ENCODE measurements around the gene GNB1L. TPM values are rescaled to one million over a fixed set of nuclear protein-coding genes. Genes with fewer than 3 reads are reported as not detected.

Gene GNB1L
- total RNA-seq, 1 donor, result 5.2 TPM

DNA sequence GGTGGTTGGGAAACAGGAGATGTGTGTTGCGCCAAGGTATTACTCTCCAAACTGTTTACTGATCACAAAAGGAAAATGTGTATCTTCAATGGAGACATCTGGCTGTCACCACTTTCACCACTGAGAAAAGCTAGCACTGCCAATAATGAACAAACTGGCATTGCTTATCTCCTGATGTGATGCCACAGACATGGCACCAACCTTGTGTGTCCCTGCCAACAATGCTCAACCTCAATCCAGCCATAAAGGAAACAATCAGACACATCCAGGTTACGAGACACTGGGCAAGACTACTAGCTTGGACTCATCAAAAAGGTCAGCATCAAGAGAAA, 28.1 kb downstream of the GNB1L start:
- no peak for DNase-seq (ENCODE audit: low read depth)
- no peak overlapping the region for H3K4me3 ChIP-seq (ENCODE audit: low read depth, low read length)
- TF ChIP-seq CTCF (IDR thresholded peaks at IDR 0.05; ENCODE audit: insufficient read depth, low read depth, low read length), result no peak

- TF ChIP-seq CTCF (IDR thresholded peaks at IDR 0.05; ENCODE audit: insufficient read depth, low read depth, low read length), result no peak
- DNase-seq (ENCODE audit: low read depth), result no peak
- no peak overlapping the region for H3K4me3 ChIP-seq (ENCODE audit: low read depth, low read length)
These were observed 28.6 kb downstream of the GNB1L start for GRCh38 chr22:19825904-19826618.

DNA sequence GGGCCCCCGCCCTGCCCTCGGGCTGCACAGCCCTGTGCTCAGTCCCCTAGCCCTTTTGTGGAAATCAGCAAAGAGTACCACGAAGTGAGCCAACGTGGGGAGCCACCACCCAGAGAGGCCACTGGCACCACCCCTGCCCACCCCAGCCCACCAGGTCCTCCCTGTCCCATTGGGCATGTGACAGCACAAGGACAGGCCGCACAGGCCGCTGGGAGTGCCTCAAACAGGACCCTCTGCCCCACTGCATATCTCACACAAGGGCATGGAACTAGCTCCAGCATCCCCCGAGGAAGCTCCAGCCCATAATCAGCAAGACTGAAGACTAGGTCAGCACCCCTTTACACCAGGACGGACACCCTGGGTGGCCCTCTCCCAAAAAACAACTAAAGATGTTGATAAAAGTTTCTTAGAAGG, 29.7 kb downstream of the GNB1L start:
- H3K4me3 ChIP-seq (ENCODE audit: low read depth, low read length), result no peak overlapping the region
- TF ChIP-seq CTCF (IDR thresholded peaks at IDR 0.05; ENCODE audit: insufficient read depth, low read depth, low read length), result no peak
- DNase-seq (ENCODE audit: low read depth), result no peak

DNA sequence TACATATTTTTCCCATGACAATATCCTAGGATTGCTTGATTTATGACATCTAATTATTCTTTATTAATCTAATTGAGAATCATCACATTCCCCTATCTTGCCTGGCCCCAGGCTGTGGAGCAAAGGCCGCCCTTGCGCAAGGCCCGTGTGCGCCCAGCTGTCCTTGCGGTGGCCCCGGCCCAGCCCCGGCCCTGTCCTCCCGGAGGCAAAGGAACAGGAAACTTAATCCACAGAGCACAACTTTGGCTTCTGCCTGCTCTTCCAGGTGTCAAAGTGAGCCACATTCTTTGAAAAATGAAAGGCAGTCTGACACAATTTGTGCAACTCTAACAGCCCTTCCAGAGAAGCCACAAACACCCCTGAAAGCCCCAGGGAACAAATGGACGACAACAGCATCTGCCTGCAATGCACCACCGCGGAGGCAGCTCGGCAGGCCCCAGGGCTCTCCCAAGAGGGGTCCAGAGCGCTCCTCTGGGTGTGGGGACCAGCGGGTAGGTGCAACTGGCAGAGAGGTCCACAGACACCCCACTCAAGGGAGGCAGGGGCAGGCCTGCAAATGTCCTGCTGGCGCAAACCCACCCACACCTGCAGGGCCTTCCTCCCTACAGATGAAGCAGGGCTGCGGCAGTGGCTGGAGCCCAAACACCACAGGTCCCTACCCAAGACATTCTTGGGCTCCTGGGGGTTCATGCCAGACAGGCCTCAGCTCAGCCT, 30.3 kb downstream of the GNB1L start:
- no peak for DNase-seq (ENCODE audit: low read depth)
- no peak overlapping the region for H3K4me3 ChIP-seq (ENCODE audit: low read depth, low read length)
- TF ChIP-seq CTCF (IDR thresholded peaks at IDR 0.05; ENCODE audit: insufficient read depth, low read depth, low read length), result no peak

GRCh38 chr22:19823902-19824211, 30.8 kb downstream of the GNB1L start:
- H3K4me3 ChIP-seq (ENCODE audit: low read depth, low read length), result no peak overlapping the region
- TF ChIP-seq CTCF (IDR thresholded peaks at IDR 0.05; ENCODE audit: insufficient read depth, low read depth, low read length), result no peak
- no peak for DNase-seq (ENCODE audit: low read depth)

DNA sequence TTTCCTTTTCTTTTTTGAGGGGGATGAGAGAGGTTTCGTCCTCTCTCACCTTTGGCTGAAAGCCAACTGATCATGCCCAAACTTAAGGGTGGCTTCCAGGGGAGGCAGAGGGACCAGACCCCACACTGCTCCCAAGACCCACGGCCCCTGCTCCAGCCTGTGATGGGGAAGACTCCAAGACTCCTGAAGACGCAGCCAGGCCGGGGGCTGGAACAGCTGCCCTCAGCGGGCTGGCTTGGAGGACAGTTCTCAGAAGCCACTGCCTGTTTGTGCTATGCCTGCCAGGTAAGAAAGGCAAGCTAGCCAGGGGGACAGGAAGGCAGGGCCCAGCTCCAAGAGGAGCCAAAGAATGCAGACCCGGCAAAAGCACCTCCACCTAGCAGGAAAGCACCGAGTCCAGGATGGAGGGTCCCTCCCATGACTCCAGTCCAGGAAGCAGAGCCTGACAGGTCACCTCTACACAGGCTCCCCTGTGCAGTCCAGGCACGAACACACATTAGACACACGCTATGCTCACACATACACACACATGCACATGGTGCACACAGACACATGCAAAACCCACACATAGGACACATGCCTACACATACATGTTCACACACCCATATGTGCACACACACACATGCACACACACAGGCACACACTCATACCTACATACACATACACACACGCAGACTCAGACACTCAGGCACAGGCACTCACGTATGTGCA, 31.3 kb downstream of the GNB1L start:
- H3K4me3 ChIP-seq (ENCODE audit: low read depth, low read length), result no peak overlapping the region
- no peak for TF ChIP-seq CTCF (IDR thresholded peaks at IDR 0.05; ENCODE audit: insufficient read depth, low read depth, low read length)
- no peak for DNase-seq (ENCODE audit: low read depth)

Measured in fibroblast of villous mesenchyme (primary cell).